Measurements from ENCODE around the gene SDC4.

The SDC4 gene

GRCh38 chr20:45341579-45341938, 6.7 kb downstream of the SDC4 start:
- ChIA-PET POLR2A (interaction anchor here (1.0 to 1.3 kb wide), 3 partner anchors 20 to 95 kb away, joined by 3 to 8 read pairs (median 3); partner anchors contain the start of gene SYS1), CTCF (interaction anchor here (0.8 to 1.7 kb wide), 6 partner anchors 18 to 109 kb away, joined by 3 to 4 read pairs (median 4); no protein-coding TSS in a partner anchor)
- Histone ChIP-seq H3K36me3 (ENCODE audit: control insufficient read depth in 2 of 2, insufficient read depth in 1 of 2, low read length in 2 of 2) (peaks cover 0 to 9% of the 10 kb centered on the region in 2 experiments; a peak in 1 of 3 replicates), H3K4me1 (ENCODE audit: control insufficient read depth, insufficient read depth, low read length) (peaks cover 31% of the 10 kb centered on the region), H3K9me3 (ENCODE audit: control insufficient read depth, insufficient read depth, low read depth, low read length) (no peaks in the 10 kb centered on the region), H3K27ac (ENCODE audit: extremely low read depth, low read depth, low read length) (peak overlapping the region; percentile 59), H3K4me3 (ENCODE audit: low read depth, low read length) (no peak overlapping the region)
- TF ChIP-seq ZNF341 (tag by site-specific recombination; IDR thresholded peaks at IDR 0.05; ENCODE audit: low read depth), result no peak
- no peak for TF ChIP-seq ZIC2 (tag by site-specific recombination; IDR thresholded peaks at IDR 0.05)
- TF ChIP-seq ZNF416 (tag by site-specific recombination; IDR thresholded peaks at IDR 0.05), result no peak
- TF ChIP-seq ZNF776 (tag by site-specific recombination; IDR thresholded peaks at IDR 0.05; ENCODE audit: borderline replicate concordance), result no peak
- no peak for TF ChIP-seq ZBTB7A (tag by site-specific recombination; IDR thresholded peaks at IDR 0.05; ENCODE audit: low read depth)
- no peak for TF ChIP-seq ZFP3 (tag by site-specific recombination; IDR thresholded peaks at IDR 0.05; ENCODE audit: low read depth)
- no peak for TF ChIP-seq ZNF157 (tag by site-specific recombination; IDR thresholded peaks at IDR 0.05)
- TF ChIP-seq, protein P1, sequence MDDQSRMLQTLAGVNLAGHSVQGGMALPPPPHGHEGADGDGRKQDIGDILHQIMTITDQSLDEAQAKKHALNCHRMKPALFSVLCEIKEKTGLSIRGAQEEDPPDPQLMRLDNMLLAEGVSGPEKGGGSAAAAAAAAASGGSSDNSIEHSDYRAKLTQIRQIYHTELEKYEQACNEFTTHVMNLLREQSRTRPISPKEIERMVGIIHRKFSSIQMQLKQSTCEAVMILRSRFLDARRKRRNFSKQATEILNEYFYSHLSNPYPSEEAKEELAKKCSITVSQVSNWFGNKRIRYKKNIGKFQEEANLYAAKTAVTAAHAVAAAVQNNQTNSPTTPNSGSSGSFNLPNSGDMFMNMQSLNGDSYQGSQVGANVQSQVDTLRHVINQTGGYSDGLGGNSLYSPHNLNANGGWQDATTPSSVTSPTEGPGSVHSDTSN (CRISPR knock-in tag; IDR thresholded peaks at IDR 0.05), result no peak
- TF ChIP-seq ZNF658 (tag by site-specific recombination; IDR thresholded peaks at IDR 0.05), result no peak
- TF ChIP-seq ZNF501 (tag by site-specific recombination; IDR thresholded peaks at IDR 0.05), result no peak
- TF ChIP-seq ZNF785 (tag by site-specific recombination; IDR thresholded peaks at IDR 0.05), result no peak
- no peak for TF ChIP-seq PRDM10 (tag by site-specific recombination; IDR thresholded peaks at IDR 0.05)
- no peak for TF ChIP-seq ZNF23 (tag by site-specific recombination; IDR thresholded peaks at IDR 0.05; ENCODE audit: borderline replicate concordance)
- no peak for TF ChIP-seq PRDM2 (tag by site-specific recombination; IDR thresholded peaks at IDR 0.05; ENCODE audit: borderline replicate concordance)
- TF ChIP-seq, protein P2, sequence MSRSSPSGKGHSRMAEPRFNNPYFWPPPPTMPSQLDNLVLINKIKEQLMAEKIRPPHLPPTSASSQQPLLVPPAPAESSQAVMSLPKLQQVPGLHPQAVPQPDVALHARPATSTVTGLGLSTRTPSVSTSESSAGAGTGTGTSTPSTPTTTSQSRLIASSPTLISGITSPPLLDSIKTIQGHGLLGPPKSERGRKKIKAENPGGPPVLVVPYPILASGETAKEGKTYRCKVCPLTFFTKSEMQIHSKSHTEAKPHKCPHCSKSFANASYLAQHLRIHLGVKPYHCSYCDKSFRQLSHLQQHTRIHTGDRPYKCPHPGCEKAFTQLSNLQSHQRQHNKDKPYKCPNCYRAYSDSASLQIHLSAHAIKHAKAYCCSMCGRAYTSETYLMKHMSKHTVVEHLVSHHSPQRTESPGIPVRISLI (tag by site-specific recombination; IDR thresholded peaks at IDR 0.05), result no peak
- TF ChIP-seq ZNF132 (tag by site-specific recombination; IDR thresholded peaks at IDR 0.05; ENCODE audit: borderline replicate concordance), result no peak
- TF ChIP-seq ZNF274 (IDR thresholded peaks at IDR 0.05; ENCODE audit: low read length), result no peak
- TF ChIP-seq ZNF274 (tag by site-specific recombination; IDR thresholded peaks at IDR 0.05; ENCODE audit: borderline replicate concordance), result no peak
- no peak for TF ChIP-seq ZNF148 (tag by site-specific recombination; IDR thresholded peaks at IDR 0.05; ENCODE audit: borderline replicate concordance)
- TF ChIP-seq ZNF654 (tag by site-specific recombination; IDR thresholded peaks at IDR 0.05; ENCODE audit: low read depth), result no peak

Measured in HEK293 (cell line).